ENCODE data around the gene NFAM1. TPM values are rescaled to one million over a fixed set of nuclear protein-coding genes. Genes with fewer than 3 reads are reported as not detected.
A peak's percentile ranks its signal among the peaks of the same experiment; 100 is the strongest.

Gene NFAM1
- 1.3 TPM for total RNA-seq

GRCh38 chr22:42432020-42432596, at the start of gene NFAM1:
Gene NFAM1 (minus strand): TSS chr22:42432403. CDS start chr22:42432357, 46 bp downstream.
- DNase-seq (ENCODE audit: low spot score) = no peak

- DNase-seq (ENCODE audit: low spot score) = no peak
These were observed 42.9 kb upstream of the NFAM1 start for GRCh38 chr22:42475122-42475521.

GRCh38 chr22:42473484-42474193, 41.4 kb upstream of the NFAM1 start:
- no peak for DNase-seq (ENCODE audit: low spot score)

- no peak for DNase-seq (ENCODE audit: low spot score)
These were observed 40.5 kb upstream of the NFAM1 start for GRCh38 chr22:42472671-42473070.

- no peak for DNase-seq (ENCODE audit: low spot score)
These were observed 39.2 kb upstream of the NFAM1 start for GRCh38 chr22:42471441-42471840.

- DNase-seq (ENCODE audit: low spot score) = no peak
These were observed 38.3 kb upstream of the NFAM1 start for GRCh38 chr22:42470366-42471082.

GRCh38 chr22:42468841-42469240, 36.6 kb upstream of the NFAM1 start:
- no peak for DNase-seq (ENCODE audit: low spot score)

GRCh38 chr22:42462016-42462415, 29.8 kb upstream of the NFAM1 start:
- no peak for DNase-seq (ENCODE audit: low spot score)

GRCh38 chr22:42461511-42461910, 29.3 kb upstream of the NFAM1 start:
- no peak for DNase-seq (ENCODE audit: low spot score)

GRCh38 chr22:42459287-42460063, 27.3 kb upstream of the NFAM1 start:
- DNase-seq (ENCODE audit: low spot score) = no peak

- DNase-seq (ENCODE audit: low spot score) = no peak
These were observed 20.7 kb upstream of the NFAM1 start for GRCh38 chr22:42452916-42453315.

- DNase-seq (ENCODE audit: low spot score) = no peak
These were observed 20.3 kb upstream of the NFAM1 start for GRCh38 chr22:42452456-42452855.

- DNase-seq (ENCODE audit: low spot score) = no peak
These were observed 19.4 kb upstream of the NFAM1 start for GRCh38 chr22:42451499-42452145.

GRCh38 chr22:42450862-42451261, 18.7 kb upstream of the NFAM1 start:
- no peak for DNase-seq (ENCODE audit: low spot score)

- no peak for DNase-seq (ENCODE audit: low spot score)
These were observed 13.9 kb upstream of the NFAM1 start for GRCh38 chr22:42446151-42446550.

- DNase-seq (ENCODE audit: low spot score) = peak; percentile 87
These were observed 12.1 kb upstream of the NFAM1 start for GRCh38 chr22:42444077-42444904.

GRCh38 chr22:42443240-42444076, 11.3 kb upstream of the NFAM1 start:
- no peak for DNase-seq (ENCODE audit: low spot score)

- no peak for DNase-seq (ENCODE audit: low spot score)
These were observed 10.5 kb upstream of the NFAM1 start for GRCh38 chr22:42442748-42443147.

GRCh38 chr22:42440728-42441127, 8.5 kb upstream of the NFAM1 start:
- DNase-seq (ENCODE audit: low spot score) = no peak

Measured in ureter (tissue), 1 donor.